Activated CD4-positive, alpha-beta T cell treated with anti-CD3 and anti-CD28 coated beads for 24 hours (primary cell): ENCODE data around the gene LRBA.

Experiments
- DNase-seq, 2 donors: peaks; one replicate each; pipeline ENCODE4 v3.0.0-alpha.2; 2020; ENCODE audit warnings: low read depth in 2 of 2

Gene LRBA

DNA sequence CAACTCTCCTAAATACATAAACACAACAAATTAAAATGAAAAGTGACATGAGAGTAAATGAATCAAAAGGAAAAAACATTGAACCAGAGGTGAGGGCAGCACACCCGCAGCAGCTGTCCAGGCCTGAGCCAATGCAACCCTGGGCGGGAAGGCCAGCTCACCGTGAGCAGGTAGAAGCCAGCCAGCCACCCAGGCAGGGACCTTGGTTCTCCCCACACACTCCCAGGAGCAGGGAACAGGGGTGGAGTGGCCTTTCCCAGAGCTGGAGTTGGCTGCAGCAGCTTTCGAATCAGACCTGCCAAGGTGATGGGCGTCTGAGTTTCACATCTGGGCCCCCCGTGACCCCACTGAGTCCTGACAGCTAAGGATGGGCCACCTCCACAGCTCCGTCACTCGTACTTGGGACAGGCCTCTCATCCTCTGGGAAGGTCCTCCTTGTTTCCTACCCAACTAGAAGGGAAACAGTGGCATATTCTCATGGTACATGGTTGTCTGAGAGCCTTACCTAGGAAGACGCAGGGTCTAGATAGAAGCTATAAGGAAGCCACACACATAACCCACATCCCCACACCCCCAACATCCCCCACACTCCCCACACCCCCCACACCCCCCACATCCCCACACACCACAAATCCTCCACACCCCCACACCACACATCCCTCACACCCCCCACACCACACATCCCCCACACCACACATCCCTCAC is 764.6 kb downstream of the LRBA start:
- DNase-seq, result no peak

- no peak for DNase-seq
These were observed 766.9 kb downstream of the LRBA start for GRCh38 chr4:150248181-150248580.

GRCh38 chr4:150247184-150247583 is 767.9 kb downstream of the LRBA start:
- no peak for DNase-seq

DNA sequence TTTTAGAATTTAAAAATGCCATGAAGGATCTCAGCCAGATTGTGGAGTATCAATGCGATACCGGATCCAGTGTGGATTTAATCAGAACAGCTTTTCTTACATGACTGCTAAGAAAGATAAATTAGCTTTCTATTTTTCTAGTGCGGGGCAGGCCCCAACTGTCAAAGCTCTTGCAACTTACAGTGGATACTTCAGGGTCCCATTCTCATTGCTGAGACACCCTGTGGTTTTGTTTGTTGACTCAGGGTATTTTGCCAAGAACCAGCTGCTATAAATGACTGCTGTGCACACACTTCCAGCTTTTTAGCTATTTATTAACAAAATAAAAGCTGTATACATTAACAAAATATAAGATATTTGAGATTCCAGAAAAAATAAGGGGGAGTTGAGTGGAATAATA is 770.5 kb downstream of the LRBA start:
- DNase-seq, result no peak

DNA sequence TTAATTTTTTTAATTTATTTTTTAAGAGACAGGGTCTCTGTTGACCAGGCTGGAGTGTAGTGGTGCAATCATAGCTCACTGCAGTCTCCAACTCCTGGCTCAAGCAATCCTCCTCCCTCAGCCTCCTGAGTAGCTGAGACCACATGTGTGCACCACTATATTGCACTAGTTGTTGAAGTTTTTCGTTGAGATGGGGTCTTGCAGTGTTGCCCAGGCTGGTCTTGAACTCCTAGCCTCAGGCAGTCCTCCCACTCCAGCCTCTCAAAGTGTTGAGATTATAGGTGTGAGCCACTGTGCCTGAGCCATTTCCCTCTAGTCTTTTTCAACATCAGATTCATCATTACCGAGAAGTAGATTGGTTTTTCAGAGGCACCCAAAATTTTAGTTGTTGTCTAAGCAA is 771.2 kb downstream of the LRBA start:
- DNase-seq, result no peak

- DNase-seq, result no peak
These were observed 772.1 kb downstream of the LRBA start for GRCh38 chr4:150242820-150243458.

GRCh38 chr4:150240011-150240410 is 775.1 kb downstream of the LRBA start:
- DNase-seq, result no peak

DNA sequence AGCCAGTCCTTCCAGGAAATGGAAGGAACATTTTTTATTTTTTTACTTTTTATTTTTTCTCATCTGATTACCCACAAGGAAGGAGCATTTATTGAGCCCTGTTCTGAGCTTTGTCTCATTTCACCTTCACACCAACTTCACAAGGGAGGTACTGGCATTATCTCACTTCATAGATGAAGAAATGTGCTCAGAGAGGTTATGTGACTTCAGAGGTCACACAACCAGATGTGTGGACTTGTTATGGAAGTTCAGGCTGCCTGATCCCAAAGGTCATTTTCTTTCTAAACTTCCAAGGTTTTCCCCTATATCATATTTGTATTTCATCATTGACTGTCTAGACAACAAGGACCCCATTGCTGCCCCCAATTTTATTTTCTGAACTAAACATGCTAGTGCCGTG is 776.5 kb downstream of the LRBA start:
- DNase-seq, result no peak

- DNase-seq, result no peak
These were observed 777.8 kb downstream of the LRBA start for GRCh38 chr4:150237110-150237872.

- no peak for DNase-seq
These were observed 778.5 kb downstream of the LRBA start for GRCh38 chr4:150236626-150237025.

DNA sequence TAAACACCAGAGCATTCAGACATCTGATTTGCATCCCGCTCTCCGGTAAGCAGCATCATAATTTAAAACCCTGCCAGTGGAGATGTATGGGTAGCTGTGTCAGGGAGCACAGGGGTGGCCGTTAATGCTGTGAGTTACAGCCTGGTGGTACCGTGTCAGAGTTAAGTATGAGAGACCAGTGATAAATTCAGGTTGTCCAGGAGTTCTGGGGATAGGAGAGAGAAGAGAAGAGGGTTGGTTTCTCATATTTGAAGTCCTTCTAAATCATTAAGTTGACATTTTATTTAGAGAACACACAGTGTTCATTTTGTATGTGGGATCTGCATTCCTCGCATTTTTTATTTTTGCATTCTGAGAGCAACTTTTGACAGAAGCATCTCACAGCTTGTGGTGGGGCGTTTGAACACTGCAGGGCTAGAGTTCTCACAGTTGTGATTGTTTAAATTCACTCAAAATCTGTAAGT is 779.2 kb downstream of the LRBA start:
- no peak for DNase-seq

DNA sequence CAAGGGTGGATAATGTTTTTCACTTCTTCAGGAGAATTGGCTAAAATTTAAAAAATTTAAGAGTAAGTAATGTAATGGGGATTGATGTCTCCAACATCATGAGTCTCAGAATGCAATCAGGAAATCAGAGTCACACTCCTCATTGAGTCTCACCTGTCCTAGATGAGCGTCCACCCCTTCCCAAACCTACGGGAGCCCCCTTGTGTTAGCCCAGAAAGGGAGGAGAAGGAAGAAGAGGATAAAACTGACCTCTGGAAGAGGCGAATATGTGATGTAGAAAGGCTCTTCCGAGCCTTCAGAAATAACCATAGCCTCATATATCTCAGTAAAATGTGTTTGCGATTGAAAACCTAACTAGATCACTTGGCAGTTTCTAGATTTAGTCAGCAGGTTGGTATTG is 779.8 kb downstream of the LRBA start:
- DNase-seq, result no peak

- DNase-seq, result no peak
These were observed 780.8 kb downstream of the LRBA start for GRCh38 chr4:150234246-150234645.

GRCh38 chr4:150232029-150232428 is 783.1 kb downstream of the LRBA start:
- DNase-seq, result no peak

GRCh38 chr4:150231107-150231770 is 783.8 kb downstream of the LRBA start:
- DNase-seq, result no peak

DNA sequence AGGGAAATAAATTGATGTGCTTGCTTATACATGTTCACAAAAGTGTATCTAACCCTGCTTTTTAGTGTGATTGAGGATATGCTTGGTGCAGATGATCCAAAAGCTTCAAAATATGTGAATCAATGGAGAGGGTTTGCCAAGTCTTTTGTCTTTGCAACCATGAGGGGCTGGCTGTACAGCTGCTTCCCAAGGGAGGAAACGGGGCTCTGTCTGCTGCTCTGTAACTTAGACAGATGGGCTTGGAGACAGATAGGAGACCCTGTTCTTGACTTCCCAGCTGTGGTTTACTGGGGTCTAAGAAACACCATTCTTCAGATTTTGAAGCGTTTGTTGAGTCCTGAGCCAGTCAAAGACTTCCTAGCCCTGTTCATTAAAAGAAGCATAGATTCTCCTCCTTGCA is 784.5 kb downstream of the LRBA start:
- DNase-seq, result no peak

GRCh38 chr4:150229520-150229919 is 785.6 kb downstream of the LRBA start:
- DNase-seq, result no peak

- DNase-seq, result no peak
These were observed 790.0 kb downstream of the LRBA start for GRCh38 chr4:150224896-150225591.

- DNase-seq, result no peak
These were observed 795.2 kb downstream of the LRBA start for GRCh38 chr4:150219841-150220240.

GRCh38 chr4:150218447-150218846 is 796.6 kb downstream of the LRBA start:
- no peak for DNase-seq

DNA sequence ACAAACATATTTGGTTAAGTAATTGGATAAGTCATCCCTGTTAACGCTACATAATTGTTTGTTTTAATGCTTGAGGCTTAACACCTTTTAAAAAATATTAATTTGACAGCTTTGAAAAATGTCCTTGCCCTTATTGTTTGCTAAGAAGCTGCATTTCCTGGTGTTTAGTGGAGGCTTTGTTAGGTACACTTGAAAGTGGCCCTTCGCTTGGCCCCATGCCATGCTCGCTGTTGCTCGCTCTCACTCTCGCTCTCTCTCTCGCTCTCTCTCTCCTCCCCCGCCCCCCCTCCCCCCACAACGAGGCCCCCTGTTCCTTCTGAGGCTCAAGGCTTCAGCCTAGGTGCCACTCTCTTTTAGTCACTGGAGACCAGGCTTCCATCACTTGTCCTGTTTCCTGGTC is 797.3 kb downstream of the LRBA start:
- no peak for DNase-seq

- DNase-seq, result no peak
These were observed 797.9 kb downstream of the LRBA start for GRCh38 chr4:150217192-150217591.
